WTC11 (cell line): ENCODE results near the gene GLIPR1L2. TPM values are rescaled to one million over a fixed set of nuclear protein-coding genes. Genes with fewer than 3 reads are reported as not detected.

ENCODE experiments used
- ATAC-seq: fragments of 200-7000 bp; cut with Tn5 transposase; 2 replicates; pipeline ENCODE4 v1.10.0; 2021; ENCODE audit warnings: mild to moderate bottlenecking, moderate library complexity
- CTCF ChIA-PET: fragments of 300-600 bp; sonication (Branson Sonifier 250); formaldehyde crosslinking; loops from one replicate; lab custom pipeline; 2021; ENCODE audit warnings: antibody characterized with exemption; lab: Charles Lee
- POLR2A ChIA-PET: fragments of 350-600 bp; sonication (Branson Sonifier 250); formaldehyde crosslinking; loops from one replicate; lab custom pipeline; 2021; ENCODE audit warnings: antibody characterized with exemption; lab: Charles Lee
- DNase-seq: peaks from one replicate; pipeline ENCODE4 v3.0.0; 2021; ENCODE audit warnings: low spot score
- H3K27ac Mint-ChIP-seq: 2 replicates; pipeline ENCODE4 v1.8.0; 2021; ENCODE audit warnings: mixed read lengths
- H3K27me3 Mint-ChIP-seq: 2 replicates; pipeline ENCODE4 v1.8.0; 2021; ENCODE audit warnings: low read depth, mild to moderate bottlenecking, moderate library complexity, mixed read lengths
- H3K36me3 Mint-ChIP-seq: 2 replicates; pipeline ENCODE4 v1.8.0; 2021; ENCODE audit warnings: mixed read lengths
- H3K4me1 Mint-ChIP-seq: 2 replicates; pipeline ENCODE4 v1.8.0; 2022; ENCODE audit warnings: mixed read lengths
- H3K4me3 Mint-ChIP-seq: 2 replicates; pipeline ENCODE4 v1.8.0; 2021; ENCODE audit warnings: mild to moderate bottlenecking, moderate library complexity, mixed read lengths
- H3K9me3 Mint-ChIP-seq: 2 replicates; pipeline ENCODE4 v1.8.0; 2021; ENCODE audit warnings: mixed read lengths
- AR ChIP-seq: fragments of 250-450 bp; sonication (Bioruptor Pico); IDR thresholded peaks from 2 replicates; pipeline ENCODE4 v1.9.0; 2021; ENCODE audit warnings: mild to moderate bottlenecking
- ARID4B ChIP-seq: sonication (generic); formaldehyde crosslinking; IDR thresholded peaks from 2 replicates; pipeline ENCODE4 v1.8.0; 2023; ENCODE audit warnings: missing genetic modification reagents, mild to moderate bottlenecking, borderline replicate concordance
- ATF2 ChIP-seq: sonication (generic); formaldehyde crosslinking; IDR thresholded peaks from 2 replicates; pipeline ENCODE4 v1.8.1; 2022; ENCODE audit warnings: low read depth, missing genetic modification reagents, borderline replicate concordance
- ATF6 ChIP-seq: sonication (generic); formaldehyde crosslinking; IDR thresholded peaks from 2 replicates; pipeline ENCODE4 v1.8.1; 2023; ENCODE audit warnings: mild to moderate bottlenecking, missing genetic modification reagents
- CDX4 ChIP-seq: fragments of 250-450 bp; sonication (Bioruptor Pico); IDR thresholded peaks from 2 replicates; pipeline ENCODE4 v1.9.0; 2021; ENCODE audit warnings: moderate library complexity, mild to moderate bottlenecking, inconsistent platforms, borderline replicate concordance
- CREM ChIP-seq: sonication (generic); formaldehyde crosslinking; IDR thresholded peaks from 2 replicates; pipeline ENCODE4 v1.8.1; 2022; ENCODE audit warnings: mild to moderate bottlenecking, missing genetic modification reagents, moderate library complexity
- FOXJ3 ChIP-seq: sonication (generic); formaldehyde crosslinking; IDR thresholded peaks from 2 replicates; pipeline ENCODE4 v1.9.0; 2021; ENCODE audit warnings: missing genetic modification reagents, mild to moderate bottlenecking, borderline replicate concordance
- GABPB1 ChIP-seq: sonication (generic); formaldehyde crosslinking; IDR thresholded peaks from 2 replicates; pipeline ENCODE4 v1.8.1; 2023; ENCODE audit warnings: mild to moderate bottlenecking, missing genetic modification reagents
- MLX ChIP-seq: sonication (generic); formaldehyde crosslinking; IDR thresholded peaks from 2 replicates; pipeline ENCODE4 v1.8.1; 2023; ENCODE audit warnings: mild to moderate bottlenecking, missing genetic modification reagents, moderate library complexity
- NR1H2 ChIP-seq: sonication (generic); formaldehyde crosslinking; IDR thresholded peaks from 2 replicates; pipeline ENCODE4 v1.9.0; 2021; ENCODE audit warnings: mild to moderate bottlenecking, moderate library complexity, missing genetic modification reagents
- NR3C1 ChIP-seq: sonication (generic); formaldehyde crosslinking; conservative IDR thresholded peaks from 2 replicates; pipeline ENCODE4 v1.8.1; 2023; ENCODE audit warnings: low read depth, mild to moderate bottlenecking, missing genetic modification reagents
- OVOL2 ChIP-seq: fragments of 250-450 bp; sonication (Bioruptor Pico); IDR thresholded peaks from 2 replicates; pipeline ENCODE4 v1.9.0; 2021; ENCODE audit warnings: mild to moderate bottlenecking, borderline replicate concordance
- RORB ChIP-seq: fragments of 250-450 bp; sonication (Bioruptor Pico); IDR thresholded peaks from 2 replicates; pipeline ENCODE4 v1.9.0; 2021; ENCODE audit warnings: mild to moderate bottlenecking
- TEAD1 ChIP-seq: sonication (generic); formaldehyde crosslinking; IDR thresholded peaks from 2 replicates; pipeline ENCODE4 v1.8.0; 2022; ENCODE audit warnings: mild to moderate bottlenecking, missing genetic modification reagents
- ZBTB21 ChIP-seq: sonication (generic); formaldehyde crosslinking; IDR thresholded peaks from 2 replicates; pipeline ENCODE4 v1.8.1; 2023; ENCODE audit warnings: mild to moderate bottlenecking, missing genetic modification reagents, borderline replicate concordance
- ZNF219 ChIP-seq: sonication (generic); formaldehyde crosslinking; IDR thresholded peaks from 2 replicates; pipeline ENCODE4 v1.8.0; 2023; ENCODE audit warnings: missing genetic modification reagents, mild to moderate bottlenecking, borderline replicate concordance
- ZNF232 ChIP-seq: sonication (generic); formaldehyde crosslinking; IDR thresholded peaks from 2 replicates; pipeline ENCODE4 v1.8.0; 2022; ENCODE audit warnings: mild to moderate bottlenecking, missing genetic modification reagents
- ZNF416 ChIP-seq: fragments of 250-450 bp; sonication (Bioruptor Pico); IDR thresholded peaks from 2 replicates; pipeline ENCODE4 v1.9.0; 2021; ENCODE audit warnings: mild to moderate bottlenecking, inconsistent platforms
- ZNF425 ChIP-seq: fragments of 250-450 bp; sonication (Bioruptor Pico); conservative IDR thresholded peaks from 2 replicates; pipeline ENCODE4 v1.9.0; 2021; ENCODE audit warnings: mild to moderate bottlenecking
- total RNA-seq: library from RNA; stranded (reverse); gene quantifications from 3 replicates; pipeline ENCODE4 v1.2.3, GENCODE V29; 2021

GLIPR1L2 gene
- total RNA-seq, 1 experiment from 2014 or later = not detected

GRCh38 chr12:75354011-75354410 lies 36.9 kb upstream of the GLIPR1L2 start:
- Mint-ChIP-seq H3K27ac (no peak overlapping the region), H3K36me3 (peaks cover 16% of the 10 kb centered on the region), H3K27me3 (no peaks in the 10 kb centered on the region; the same call in 1 of the 2 replicates), H3K4me1 (no peaks in the 10 kb centered on the region), H3K9me3 (peaks cover 35% of the 10 kb centered on the region), H3K4me3 (no peak overlapping the region)
- ChIA-PET POLR2A (no interaction called here), CTCF (no interaction called here)
- no peak for TF ChIP-seq GABPB1 (CRISPR knock-in tag)
- TF ChIP-seq NR3C1 (CRISPR knock-in tag) = no peak
- TF ChIP-seq RORB = no peak
- no peak for TF ChIP-seq ZBTB21
- DNase-seq (no peak), ATAC-seq (no peak)

GRCh38 chr12:75360920-75361319 lies 30.0 kb upstream of the GLIPR1L2 start:
- Mint-ChIP-seq H3K36me3 (peaks cover 8% of the 10 kb centered on the region), H3K4me1 (peaks cover 11% of the 10 kb centered on the region), H3K27me3 (no peaks in the 10 kb centered on the region), H3K27ac (no peak overlapping the region), H3K4me3 (no peak overlapping the region)
- ChIA-PET CTCF (no interaction called here), POLR2A (no interaction called here)
- no peak for ATAC-seq
- TF ChIP-seq GABPB1 (CRISPR knock-in tag) (no peak), ARID4B (CRISPR knock-in tag) (no peak), AR (CRISPR knock-in tag) (no peak), ZNF232 (CRISPR knock-in tag) (no peak), ZNF425 (CRISPR knock-in tag) (no peak), CREM (CRISPR knock-in tag) (no peak), TEAD1 (no peak), OVOL2 (CRISPR knock-in tag) (no peak), FOXJ3 (CRISPR knock-in tag) (no peak), ZNF219 (no peak)
- TF ChIP-seq, all 79 proteins: peak for 0
- H3K9me3 Mint-ChIP-seq = peaks cover 34% of the 10 kb centered on the region
- DNase-seq = no peak

GRCh38 chr12:75361408-75361807 lies 29.5 kb upstream of the GLIPR1L2 start:
- DNase-seq (no peak), ATAC-seq (no peak)
- no peak overlapping the region for H3K4me3 Mint-ChIP-seq
- ChIA-PET POLR2A (no interaction called here), CTCF (no interaction called here)
- H3K27ac Mint-ChIP-seq = no peak overlapping the region
- peaks cover 8% of the 10 kb centered on the region for H3K36me3 Mint-ChIP-seq
- H3K9me3 Mint-ChIP-seq = peaks cover 34% of the 10 kb centered on the region
- H3K4me1 Mint-ChIP-seq = peaks cover 16% of the 10 kb centered on the region
- no peaks in the 10 kb centered on the region for H3K27me3 Mint-ChIP-seq
- TF ChIP-seq ATF6 = no peak
- no peak for TF ChIP-seq NR1H2
- TF ChIP-seq ATF2 (CRISPR knock-in tag) = no peak
- TF ChIP-seq MLX (CRISPR knock-in tag) = no peak
- no peak for TF ChIP-seq ZBTB21
- TF ChIP-seq ZNF416 (CRISPR knock-in tag) = no peak
- TF ChIP-seq CDX4 = no peak
